ENCODE measurements around the gene AKAP14.
"Not testable (repeated sequence)": the region's sequence is repeated elsewhere in the genome, so short reads cannot be mapped to it uniquely, and the experiment has no call there.

The AKAP14 gene

DNA sequence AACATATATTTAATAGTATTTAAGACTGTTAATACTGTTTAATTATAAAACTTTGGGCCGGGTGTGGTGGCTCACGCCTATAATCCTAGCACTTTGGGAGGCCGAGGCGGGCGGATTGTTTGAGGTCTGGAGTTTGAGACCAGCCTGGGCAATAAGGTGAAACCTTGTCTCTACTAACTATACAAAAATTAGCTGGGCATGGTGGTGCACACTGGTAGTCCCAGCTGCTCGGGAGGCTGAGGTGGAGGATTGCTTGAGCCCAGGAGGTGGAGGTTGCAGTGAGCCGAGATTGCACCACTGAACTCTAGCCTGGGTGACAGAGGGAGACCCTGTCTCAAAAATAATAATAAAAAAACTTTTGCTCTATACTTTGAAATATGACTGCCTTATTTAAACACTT, 26.7 kb downstream of the AKAP14 start:
- DNase-seq (ENCODE audit: low spot score), result not testable (repeated sequence)

GRCh38 chrX:119935215-119935874, 39.7 kb downstream of the AKAP14 start:
- DNase-seq (ENCODE audit: low spot score), result no peak

GRCh38 chrX:119941336-119941735, 45.6 kb downstream of the AKAP14 start:
- no peak for DNase-seq (ENCODE audit: low spot score)

DNA sequence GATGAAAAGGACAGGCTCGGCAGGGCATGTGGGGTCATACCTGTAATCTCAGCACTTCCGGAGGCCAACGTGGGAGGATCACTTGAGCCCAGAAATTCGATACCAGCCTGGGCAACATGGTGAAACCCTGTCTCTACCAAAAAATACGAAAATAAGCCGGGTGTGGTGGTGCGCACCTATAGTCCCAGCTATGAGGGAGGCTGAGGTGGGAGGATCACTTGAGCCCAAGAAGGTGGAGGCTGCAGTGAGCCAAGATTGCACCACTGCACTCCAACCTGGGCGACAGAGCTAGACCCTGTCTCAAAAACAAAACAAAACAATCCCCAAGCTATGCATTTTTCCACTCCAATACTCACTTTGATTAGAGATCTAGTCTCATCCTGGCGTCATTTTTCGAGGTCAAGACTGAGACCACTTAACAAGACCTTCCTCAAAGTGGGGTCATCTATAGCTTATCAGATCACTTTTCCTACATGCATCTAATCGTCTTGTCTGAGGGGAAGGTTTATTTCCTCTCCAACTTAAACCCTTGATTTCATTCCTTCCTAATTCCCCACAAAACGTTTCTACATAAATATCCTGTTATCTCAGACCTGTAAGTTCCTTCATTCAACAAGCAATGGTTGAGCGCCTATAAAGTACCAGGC, 46.6 kb downstream of the AKAP14 start:
- no peak for DNase-seq (ENCODE audit: low spot score)

DNA sequence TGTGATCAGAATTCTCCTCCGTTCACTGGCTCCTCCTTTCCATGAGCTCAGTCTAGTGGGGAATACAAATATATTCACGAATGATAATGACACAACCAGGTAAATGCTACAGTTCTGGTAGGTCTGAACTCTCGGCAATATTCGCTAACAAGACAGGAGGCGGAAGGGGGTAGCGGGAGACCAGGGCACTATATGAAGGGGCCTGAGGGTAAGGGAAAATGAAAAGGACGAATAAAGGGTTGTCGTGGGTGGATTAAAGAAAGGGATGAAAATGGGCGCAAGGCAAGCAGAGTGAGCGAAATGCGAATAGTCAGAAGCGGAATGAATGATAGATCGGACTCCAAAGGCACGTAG, 47.1 kb downstream of the AKAP14 start:
- DNase-seq (ENCODE audit: low spot score), result peak; percentile 2

- DNase-seq (ENCODE audit: low spot score), result peak; percentile 85
These were observed 47.7 kb downstream of the AKAP14 start, which contains the start of gene NKAP for GRCh38 chrX:119943185-119943988. Gene NKAP (minus strand): TSS chrX:119943751. CDS start chrX:119943605, 146 bp downstream.

DNA sequence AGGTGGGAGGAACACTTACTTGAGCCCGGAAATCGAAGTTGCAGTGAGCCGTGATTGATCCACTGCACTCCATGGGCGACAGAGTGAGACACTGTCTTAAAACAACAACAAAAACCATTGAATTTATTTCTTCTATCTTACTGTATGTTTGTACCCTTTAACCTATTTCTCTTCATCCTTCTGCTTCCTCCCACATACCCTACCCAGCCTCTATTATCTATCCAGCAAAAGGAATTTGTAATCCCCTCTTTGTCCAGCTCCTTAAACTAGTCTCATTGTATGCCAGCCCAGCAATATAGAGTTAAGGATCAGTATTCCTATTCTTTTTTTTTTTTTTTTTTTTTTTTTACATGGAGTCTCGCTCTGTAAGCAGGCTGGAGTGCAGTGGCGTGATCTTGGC, 49.8 kb downstream of the AKAP14 start:
- DNase-seq (ENCODE audit: low spot score), result no peak

GRCh38 chrX:119948381-119948780, 52.7 kb downstream of the AKAP14 start:
- no peak for DNase-seq (ENCODE audit: low spot score)

DNA sequence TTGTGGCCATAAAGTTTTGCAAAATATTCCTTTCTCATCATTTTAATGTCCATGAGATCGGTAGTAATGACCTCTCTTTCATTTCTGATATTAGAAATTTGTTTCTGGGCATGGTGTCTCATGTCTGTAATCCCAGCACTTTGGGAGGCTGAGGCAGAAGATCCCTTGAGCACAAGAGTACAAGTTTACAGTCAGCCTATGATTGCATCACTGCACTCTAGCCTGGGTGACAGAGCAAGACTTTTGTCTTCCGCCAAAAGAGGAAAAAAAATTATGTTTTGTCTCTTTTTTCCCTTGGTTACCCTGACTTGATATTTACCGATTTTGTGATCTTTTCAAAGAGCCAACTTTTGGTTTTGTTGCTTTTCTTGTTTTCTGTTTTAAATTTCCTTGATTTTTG, 58.7 kb downstream of the AKAP14 start:
- DNase-seq (ENCODE audit: low spot score), result no peak

GRCh38 chrX:119955807-119956570, 60.3 kb downstream of the AKAP14 start:
- DNase-seq (ENCODE audit: low spot score), result not testable (repeated sequence)

DNA sequence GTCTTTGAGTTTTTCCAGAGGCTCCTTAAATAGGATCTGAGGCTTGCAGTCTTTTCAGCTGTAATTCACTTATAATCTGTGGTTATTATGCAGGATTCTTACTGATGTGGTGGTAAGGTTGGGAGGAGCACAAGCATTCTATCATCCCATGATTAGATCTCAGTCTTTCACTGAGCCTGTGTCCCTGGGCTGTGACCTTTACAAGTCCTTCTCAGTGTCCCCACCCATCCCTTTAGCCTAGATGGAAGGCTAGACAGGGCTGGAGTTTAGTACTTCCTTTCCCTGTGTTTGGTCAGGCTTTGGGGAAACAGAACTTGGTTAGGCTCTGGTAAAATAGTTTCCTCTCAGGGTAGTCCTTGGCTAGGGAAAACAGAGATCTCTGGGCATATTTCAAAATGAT, 64.9 kb downstream of the AKAP14 start:
- DNase-seq (ENCODE audit: low spot score), result no peak

DNA sequence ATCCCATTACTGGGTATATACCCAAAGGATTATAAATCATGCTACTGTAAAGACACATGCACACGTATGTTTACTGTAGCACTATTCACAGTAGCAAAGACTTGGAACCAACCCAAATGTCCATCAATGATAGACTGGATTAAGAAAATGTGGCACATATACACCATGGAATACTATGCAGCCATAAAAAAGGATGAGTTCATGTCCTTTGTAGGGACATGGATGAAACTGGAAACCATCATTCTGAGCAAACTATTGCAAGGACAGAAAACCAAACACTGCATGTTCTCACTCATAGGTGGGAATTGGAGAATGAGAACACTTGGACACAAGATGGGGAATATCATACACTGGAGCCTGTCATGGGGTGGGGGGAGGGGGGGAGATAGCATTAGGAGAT, 71.1 kb downstream of the AKAP14 start:
- DNase-seq (ENCODE audit: low spot score), result not testable (repeated sequence)
